Measurements from ENCODE around the gene LRMDA.

Gene LRMDA

DNA sequence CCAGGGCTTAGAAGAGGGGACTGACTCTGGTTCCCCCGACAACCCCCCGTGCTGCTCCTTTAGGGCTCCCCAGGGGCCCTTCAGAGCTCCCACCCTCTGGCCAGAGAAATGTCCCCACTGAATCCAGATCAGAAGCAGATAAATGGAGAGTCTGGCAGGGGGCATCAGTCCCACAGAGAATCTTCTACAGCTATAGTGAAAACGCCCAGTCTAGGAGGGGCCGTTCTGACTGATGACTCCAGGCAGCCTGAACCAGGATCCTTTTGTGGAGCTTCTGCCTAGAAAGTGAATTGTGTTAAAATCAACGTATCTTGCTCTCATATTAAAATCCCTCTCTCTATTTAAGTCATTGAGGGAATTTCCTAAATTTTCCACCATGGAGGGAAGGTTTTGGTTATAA lies 471.4 kb downstream of the LRMDA start:
- DNase-seq (ENCODE audit: low spot score), result peak; percentile 11

- peak; percentile 76 for DNase-seq (ENCODE audit: low spot score)
These were observed 473.3 kb downstream of the LRMDA start for GRCh38 chr10:75904499-75905283.

DNA sequence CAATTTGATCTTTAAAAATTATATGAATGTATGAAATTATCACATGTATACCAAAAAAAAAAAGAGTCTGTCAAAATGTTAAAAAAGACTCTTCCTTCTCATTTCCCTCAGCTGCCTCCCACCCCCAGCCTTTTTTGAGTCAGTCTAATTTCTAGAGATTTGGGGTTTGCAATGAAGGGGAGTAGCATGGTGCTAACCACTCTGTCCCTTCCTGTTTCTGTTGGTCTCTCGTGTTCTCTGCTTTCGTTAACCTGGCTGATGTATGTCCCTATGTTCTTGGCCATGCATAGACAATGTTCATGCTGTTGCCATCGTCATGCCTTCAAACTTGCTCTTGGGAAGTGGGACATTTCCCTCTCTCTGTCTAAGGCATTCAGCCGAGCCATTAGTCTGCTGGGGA lies 474.1 kb downstream of the LRMDA start:
- no peak for DNase-seq (ENCODE audit: low spot score)

- DNase-seq (ENCODE audit: low spot score), result no peak
These were observed 478.6 kb downstream of the LRMDA start for GRCh38 chr10:75910032-75910431.

GRCh38 chr10:75911426-75911825 lies 480.0 kb downstream of the LRMDA start:
- DNase-seq (ENCODE audit: low spot score), result no peak

- no peak for DNase-seq (ENCODE audit: low spot score)
These were observed 485.5 kb downstream of the LRMDA start for GRCh38 chr10:75916906-75917305.

- no peak for DNase-seq (ENCODE audit: low spot score)
These were observed 488.5 kb downstream of the LRMDA start for GRCh38 chr10:75919913-75920312.

GRCh38 chr10:75922435-75922834 lies 491.0 kb downstream of the LRMDA start:
- no peak for DNase-seq (ENCODE audit: low spot score)

DNA sequence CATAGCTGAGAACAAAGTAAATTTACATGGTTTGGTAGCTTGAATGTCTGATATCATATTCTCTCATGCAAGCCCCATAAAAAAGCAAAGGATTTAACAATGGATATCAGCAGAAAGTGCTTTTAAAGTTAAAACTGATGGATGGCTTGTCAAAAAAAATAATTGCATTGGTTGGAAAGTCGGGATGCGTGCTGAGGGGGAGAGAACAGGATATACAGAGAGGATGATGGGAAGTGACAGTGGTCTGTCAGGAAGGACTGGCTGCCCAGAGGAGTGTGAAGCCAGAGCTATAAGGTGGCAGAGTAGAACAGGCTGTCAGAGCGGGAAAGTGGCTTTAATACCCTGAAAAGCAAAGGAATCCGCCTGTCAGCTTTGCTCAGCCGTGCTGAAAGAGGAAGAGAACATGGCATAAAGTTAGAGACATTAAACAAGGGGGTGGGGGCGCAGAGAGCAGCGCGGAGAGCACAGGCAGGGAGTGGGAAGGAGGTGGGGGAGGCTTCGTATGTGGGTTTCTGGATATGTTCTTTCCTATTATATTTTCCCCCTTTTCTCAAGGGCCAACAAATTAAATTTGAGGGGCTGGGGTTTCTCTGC lies 493.0 kb downstream of the LRMDA start:
- no peak for DNase-seq (ENCODE audit: low spot score)

DNA sequence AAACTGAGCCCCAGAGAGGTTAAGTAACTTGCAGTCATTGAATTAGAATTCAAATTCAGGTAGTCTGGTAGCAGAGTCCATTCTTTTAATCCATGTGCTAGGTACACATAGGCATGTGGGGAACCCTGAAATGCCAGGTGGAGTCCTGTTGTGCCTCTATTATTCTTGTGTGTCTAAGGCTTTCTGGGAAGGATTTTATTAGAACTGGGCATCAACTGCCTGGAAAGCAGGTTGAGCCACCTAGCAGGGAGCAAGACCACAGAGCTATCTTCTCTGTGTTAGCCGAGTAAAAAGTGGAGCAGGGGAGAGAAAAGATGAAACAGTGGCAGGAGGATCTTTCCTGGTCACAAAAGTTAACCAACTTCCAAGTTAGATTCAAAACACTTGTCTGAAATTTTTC lies 494.6 kb downstream of the LRMDA start:
- no peak for DNase-seq (ENCODE audit: low spot score)

GRCh38 chr10:75926763-75927162 lies 495.3 kb downstream of the LRMDA start:
- DNase-seq (ENCODE audit: low spot score), result no peak

DNA sequence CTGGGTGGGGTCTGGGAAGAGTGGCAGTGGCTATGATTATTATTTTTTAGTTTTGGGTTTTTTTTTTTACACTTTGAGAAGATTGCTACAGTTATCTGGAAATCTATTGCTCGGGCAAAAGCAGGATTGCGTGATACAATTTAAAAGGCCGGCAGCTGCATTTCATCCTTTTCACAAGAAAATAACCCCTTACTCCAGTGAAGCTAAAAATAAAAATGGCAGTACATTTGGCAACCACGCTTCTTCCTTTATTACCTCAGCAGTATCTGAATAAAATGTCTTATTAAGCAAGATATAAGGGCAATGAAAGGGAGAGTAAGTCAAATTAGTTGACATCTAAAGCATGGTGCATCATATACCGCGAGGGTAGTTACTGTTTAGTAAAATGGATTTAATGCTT lies 496.8 kb downstream of the LRMDA start:
- no peak for DNase-seq (ENCODE audit: low spot score)

GRCh38 chr10:75929630-75930161 lies 498.3 kb downstream of the LRMDA start:
- no peak for DNase-seq (ENCODE audit: low spot score)

GRCh38 chr10:75932921-75933320 lies 501.5 kb downstream of the LRMDA start:
- no peak for DNase-seq (ENCODE audit: low spot score)

GRCh38 chr10:75935240-75935639 lies 503.8 kb downstream of the LRMDA start:
- no peak for DNase-seq (ENCODE audit: low spot score)

DNA sequence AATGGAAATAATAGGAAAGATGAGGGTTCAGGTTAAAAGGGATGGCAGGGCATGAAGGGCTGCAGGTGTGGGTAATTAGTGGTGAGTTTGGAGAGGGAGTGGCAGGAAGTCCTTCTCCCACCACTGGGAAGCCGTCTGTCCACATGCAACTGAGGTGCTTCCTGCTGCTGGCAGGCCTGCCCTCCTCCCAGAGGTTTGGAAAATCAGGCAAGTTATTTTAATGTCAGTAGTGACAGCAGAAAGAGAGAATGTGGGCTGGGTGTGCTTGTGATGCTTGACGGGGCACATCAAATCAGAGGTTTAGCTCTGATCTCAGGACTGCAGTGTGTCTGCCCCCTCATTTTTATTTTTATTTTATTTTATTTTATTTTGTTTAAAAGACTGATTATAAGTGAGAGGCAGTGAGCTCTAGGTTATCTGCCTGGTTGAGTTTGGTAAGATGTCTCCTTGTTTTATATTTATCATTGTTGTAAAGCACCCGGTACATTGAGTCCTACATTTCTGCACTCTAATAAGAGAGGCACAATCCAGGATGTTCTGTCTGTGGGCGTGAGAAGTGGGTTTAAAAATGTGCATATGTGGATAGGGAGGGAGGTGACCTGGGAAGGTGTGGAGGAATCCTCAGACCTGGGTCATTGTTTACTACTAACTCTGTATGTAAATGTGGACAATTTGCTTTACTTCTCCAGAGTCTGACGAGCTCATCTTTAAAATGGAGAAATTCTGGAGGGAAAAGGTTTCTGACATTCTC lies 504.4 kb downstream of the LRMDA start:
- DNase-seq (ENCODE audit: low spot score), result no peak

DNA sequence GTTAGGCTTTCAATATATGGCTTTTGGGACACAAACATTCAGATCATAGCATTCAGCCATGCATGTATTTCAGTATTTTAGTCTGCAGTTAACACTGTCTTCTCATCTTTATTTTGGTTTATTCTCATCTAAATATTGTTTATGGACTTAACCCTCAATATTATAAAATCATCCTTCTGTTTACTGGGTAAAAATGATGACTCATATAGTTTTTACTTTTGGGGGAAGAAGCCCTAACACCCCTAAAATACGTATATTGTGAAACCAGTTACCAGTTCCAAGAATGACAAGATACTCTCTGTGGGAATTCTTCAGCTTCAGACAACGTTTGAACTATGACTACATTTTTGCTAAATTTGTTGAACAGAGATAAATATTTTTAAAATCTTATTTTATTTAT lies 505.4 kb downstream of the LRMDA start:
- DNase-seq (ENCODE audit: low spot score), result no peak

GRCh38 chr10:75937823-75938222 lies 506.4 kb downstream of the LRMDA start:
- DNase-seq (ENCODE audit: low spot score), result no peak

DNA sequence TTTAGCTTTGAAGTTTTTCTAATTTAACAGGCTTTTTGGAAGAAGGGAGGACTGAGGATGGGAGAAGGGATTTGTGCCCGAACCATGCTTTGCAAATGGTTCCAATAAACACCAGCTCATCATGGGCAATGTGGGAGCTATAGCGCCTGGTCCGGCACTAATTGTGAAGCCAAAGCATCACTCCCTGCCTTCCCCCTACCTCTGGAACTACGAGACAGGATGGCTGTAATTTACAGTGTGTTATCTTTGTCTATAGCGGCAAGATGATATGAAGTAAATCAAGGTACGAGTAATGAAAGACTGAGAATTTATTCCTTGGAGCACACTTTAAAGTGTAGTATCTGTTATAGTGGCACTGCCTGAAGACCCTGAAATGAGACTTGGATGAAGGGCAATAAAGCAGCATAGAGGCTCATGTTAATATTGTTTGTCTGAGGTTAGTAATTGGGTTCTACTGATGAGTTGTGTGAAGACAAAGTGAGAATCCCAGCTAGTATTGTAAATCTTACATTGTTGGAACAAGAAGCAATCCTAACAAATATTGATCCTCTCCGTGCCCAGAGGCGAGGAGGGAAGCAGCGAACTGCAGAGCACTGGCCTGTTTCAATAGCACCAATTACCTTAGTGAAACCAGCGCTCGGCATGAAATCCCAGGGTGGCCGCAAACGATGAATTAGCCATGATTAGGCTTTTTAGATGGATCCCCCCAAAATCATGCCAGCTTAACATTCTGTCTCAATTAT lies 507.1 kb downstream of the LRMDA start:
- DNase-seq (ENCODE audit: low spot score), result no peak

DNA sequence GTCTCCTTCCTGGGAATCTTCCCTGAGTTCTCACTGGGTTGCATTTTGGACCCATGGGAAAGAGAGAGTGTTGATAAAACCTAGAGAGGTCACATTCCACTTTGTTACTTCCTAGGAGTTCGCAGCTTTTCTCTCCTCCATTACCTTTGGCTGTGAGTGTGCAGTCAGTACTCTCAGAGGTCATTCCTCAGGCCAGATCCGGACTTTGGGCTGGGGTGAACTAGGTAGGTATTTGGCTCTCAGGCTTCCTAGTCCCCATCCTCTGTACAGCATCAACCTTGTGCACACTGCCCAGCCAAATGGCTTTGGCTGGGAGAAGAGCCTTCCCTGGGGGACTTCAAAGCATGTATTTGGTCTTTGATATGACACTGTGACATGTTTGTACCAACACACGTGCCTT lies 508.1 kb downstream of the LRMDA start:
- no peak for DNase-seq (ENCODE audit: low spot score)

DNA sequence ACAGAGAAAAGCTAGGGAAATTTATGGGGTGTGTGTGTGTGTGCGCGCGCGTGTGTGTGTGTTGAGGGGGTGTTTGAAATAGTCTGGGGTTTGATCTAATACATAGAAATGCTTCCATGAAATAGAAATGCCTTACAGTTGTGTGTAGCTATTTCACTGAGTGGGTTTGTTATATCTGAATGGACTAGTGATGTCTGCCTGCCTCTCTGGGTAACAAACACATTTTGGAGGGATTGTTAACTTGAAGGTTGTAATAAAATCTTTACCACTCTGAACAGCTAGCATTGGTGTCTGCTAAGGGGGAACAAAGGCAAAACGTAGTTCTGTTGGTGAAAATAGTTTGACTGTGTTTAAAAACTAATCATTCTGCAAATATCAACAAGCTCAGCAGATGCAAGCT lies 509.3 kb downstream of the LRMDA start:
- DNase-seq (ENCODE audit: low spot score), result no peak
